GM18873 (cell line): Measurements from ENCODE around the gene MTFMT.
"Not testable (repeated sequence)": the region's sequence is repeated elsewhere in the genome, so short reads cannot be mapped to it uniquely, and the experiment has no call there.

Experiments used
- ATAC-seq: cut with Tn5 transposase; IDR thresholded peaks from one replicate; pipeline ENCODE4 v1.9.1; 2021; ENCODE audit warnings: mild to moderate bottlenecking, moderate library complexity, moderate number of reproducible peaks; ENCODE audit not compliant: unreplicated experiment, low FRiP score

MTFMT gene

DNA sequence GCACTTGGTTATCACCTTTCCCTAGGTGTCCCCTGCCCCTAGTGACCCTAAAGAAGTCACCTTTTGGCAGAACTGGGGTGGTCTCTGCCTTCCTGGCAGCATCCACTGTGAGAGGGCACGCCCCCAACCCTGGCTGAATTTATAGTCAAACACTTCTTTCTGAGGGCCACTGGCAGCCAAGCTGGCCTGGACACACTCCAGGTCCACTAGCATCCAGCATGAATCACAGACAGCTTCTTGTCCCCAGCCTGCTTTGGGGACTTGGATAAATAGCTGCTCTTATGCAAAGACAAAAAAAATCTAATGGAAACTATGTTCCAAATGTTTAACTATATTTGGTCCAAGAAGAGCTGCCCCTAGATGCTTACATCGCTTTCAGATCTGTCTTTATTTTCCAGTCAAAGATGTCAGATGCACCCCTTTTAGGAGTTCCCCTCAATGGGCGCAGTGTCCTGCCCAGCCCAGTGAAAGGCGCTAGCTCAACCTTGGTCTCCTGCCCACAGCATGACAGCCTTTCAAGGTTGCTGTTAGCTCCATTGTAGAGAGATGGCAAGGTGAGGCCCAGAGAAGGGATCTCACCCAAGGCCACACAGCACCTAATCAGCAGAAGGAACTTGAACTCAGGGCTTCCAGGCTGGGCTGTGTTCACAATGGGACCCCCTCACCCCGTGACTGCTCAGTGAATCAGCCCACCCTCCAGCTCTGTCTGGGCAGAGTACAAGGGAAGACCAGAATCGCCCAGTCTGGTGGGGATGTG lies 31.4 kb upstream of the MTFMT start:
- no peak for ATAC-seq

DNA sequence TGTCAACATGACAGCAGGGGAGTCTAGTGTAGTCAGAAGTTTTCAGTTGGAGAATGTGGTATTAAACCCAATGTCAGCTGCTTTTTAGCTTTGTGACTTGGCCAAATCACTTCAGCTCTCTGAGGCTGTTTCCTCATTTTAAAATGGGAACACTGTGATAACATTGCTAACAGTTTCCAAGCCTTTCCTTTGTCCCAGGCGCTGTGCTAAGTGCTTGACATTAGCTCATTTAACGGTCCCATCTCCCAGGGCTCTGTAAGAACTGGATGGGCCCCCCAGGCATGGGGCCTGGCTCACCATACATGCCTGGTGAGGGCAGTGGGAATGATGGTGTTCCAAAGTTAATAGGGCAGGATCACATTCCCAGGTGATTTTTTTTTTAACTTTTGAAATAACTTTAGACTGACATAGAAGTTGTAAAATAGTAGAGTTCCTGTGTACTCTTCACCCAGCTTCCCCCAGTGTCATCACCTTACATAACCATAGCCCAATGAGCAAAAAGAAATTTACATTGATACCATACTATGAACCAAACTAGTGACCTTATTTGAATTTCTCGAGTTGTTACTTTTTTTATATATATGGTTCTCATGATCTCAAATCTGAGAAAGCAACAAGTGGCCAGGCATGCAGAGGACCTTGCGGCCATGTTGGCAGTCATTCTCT lies 30.6 kb upstream of the MTFMT start:
- ATAC-seq, result no peak

DNA sequence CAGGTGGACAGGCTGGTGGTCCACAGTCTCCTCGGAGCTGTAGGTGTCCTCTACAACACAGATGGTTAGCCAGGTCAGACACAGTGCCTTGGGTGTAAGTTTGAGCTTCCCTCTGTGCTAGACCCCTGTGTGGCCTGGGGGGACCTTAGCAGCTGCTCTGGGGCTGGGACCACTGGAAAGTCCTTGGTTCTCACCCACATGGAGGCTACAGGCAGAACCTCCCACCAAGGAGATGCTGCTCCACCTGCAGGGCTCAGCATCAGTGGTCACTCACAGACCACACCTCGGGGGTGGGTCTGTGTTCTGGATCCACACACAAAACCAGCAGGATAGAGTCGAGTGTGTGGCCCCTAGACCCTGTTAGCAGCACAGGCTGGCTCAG lies 29.9 kb upstream of the MTFMT start:
- ATAC-seq, result no peak

DNA sequence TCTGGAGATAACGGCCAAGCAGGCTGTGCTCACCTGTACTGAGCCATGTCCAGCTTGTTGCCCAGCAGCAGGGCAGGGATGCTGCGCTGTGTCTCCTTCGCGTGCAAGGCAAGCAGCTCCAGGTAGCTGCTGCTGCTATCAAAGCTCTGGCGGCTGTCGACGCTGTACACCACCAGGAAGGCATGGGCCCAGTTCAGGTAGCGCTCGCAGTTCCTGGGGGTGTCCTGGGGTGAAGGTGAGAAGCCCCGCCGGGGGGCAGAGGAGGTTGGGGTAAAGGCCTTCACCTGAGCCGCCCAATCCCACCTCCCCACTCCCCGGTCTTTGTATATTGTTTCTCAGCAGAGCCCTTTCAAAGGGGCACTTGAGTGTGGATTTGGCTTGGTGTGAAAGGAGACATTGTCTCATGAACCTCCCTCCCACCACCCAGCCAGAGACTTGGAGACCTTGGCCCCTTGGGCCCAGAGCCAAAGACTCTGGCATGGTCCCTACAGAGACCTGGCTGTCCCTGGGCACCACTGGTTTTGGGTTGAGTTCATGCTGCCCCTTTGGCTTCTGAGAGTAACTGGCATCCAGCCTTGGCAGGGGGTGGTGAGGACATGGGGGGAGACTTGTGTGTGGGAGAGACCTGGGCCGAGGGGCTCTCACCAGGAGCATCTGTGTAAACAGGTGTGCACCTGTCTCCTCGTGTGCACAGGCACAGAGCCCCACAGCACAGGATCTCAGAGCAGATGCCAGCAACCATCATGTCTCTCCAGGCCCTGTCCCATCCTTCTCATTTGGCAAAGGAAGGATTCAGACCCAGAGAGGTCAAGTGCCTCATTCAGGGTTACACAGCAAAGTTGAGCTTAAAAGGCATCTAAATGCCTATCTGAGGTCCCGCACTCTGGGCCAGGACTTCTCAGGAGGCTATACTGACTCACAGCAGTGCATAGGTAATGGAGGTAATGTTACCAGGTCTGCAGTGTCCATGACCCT lies 29.2 kb upstream of the MTFMT start:
- ATAC-seq, result no peak

DNA sequence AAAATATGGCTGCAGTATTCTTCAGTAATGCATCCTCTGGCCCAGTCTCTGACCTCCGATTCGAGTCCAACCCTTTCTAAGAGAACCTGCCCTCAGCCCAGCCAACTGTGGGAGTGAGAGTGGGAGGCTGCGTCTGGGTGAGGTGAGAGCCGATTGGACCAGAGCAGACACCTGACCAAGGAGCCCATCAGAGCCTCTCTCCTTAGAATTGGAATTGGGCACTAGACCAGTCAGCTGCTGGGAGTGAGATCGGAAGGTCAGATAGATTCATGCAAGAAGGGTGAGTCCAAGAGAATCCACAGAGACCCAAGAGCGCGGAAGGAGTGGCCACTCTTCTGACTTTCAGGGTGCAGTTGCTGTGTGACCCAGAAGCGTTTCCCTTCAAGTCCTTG lies 28.1 kb upstream of the MTFMT start:
- no peak for ATAC-seq

DNA sequence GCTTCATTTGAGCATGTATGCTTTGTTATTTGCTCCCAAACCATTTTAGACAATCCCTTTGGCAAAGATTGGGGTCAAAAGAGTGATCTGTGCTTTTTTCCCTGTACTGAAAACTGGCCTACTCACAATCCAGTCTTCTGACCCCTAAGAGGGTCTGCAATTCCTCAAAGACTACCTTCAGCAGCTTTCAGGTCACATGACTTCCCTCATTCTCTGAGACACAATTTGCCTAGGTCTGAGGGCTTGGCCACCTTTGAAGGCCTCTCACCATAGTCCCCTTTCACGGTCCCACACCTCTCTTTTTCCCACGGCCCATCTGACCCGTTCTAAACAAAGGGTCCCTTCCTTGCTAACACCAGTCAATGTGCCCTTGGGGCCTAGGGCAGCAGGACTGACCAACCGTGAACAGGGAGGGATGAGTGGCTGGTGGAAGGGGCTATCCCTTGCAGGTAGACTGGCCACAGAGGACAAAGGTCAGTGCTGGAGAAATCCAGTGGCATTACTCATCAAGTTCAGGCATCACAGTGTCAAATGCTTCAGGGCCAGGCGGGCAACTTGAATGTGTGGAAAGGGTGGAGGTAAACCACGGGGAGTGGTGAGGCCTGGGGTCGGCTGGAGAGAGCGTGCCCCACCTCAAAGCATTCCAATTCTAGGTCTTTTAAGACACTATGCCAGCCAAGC lies 27.6 kb upstream of the MTFMT start:
- ATAC-seq, result no peak

DNA sequence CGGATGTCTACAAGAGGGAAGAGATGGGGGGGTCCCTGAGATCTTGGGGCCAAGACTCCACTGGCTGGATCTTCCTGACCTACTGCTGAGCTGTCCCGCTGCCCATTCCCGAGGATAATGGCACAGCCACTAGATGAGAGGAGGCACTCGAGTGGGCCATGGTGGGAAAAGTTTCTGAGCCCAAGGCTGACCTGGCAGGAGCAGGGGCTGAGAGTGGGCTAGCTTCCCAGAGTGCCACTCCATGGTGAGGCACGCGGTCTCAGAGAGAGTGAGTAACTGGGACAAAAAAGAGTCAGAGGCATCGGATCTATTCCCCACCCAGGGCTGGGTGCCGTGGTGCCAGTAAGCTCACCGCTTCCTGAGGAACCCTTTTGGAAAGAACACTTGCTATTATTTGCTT lies 26.7 kb upstream of the MTFMT start:
- ATAC-seq, result no peak

DNA sequence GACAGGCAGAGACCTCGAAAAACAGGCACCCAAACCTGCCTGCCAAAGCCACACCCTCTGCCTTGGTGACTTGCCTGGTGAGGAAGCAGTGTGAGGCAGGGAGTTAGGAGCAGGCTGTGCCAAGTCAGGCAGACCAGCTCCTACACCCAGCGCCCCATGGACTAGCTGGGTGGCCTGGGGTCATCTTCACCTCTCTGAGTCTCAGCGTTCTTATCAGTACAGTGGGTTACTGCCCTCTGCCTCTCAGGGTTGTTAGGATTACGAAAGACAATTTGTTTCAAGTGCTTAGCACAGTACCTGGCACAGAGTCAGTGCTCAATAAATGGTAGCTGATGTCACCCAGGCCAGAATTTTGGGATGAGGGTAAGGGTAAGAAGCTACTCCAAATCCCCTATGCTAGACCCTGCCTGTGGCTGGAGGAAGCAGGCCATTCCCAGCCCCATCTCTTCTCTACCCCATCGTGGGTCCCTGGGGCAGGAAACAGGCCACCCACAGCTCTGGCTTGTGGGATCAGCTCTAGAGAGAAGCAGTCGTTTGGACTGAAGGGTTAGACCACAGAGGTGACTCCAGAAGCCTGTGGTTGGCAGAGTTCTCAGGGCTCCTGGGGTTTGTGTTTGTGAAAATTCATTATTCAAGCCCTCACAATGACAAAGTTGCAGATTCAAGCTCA lies 25.9 kb upstream of the MTFMT start:
- ATAC-seq, result no peak

DNA sequence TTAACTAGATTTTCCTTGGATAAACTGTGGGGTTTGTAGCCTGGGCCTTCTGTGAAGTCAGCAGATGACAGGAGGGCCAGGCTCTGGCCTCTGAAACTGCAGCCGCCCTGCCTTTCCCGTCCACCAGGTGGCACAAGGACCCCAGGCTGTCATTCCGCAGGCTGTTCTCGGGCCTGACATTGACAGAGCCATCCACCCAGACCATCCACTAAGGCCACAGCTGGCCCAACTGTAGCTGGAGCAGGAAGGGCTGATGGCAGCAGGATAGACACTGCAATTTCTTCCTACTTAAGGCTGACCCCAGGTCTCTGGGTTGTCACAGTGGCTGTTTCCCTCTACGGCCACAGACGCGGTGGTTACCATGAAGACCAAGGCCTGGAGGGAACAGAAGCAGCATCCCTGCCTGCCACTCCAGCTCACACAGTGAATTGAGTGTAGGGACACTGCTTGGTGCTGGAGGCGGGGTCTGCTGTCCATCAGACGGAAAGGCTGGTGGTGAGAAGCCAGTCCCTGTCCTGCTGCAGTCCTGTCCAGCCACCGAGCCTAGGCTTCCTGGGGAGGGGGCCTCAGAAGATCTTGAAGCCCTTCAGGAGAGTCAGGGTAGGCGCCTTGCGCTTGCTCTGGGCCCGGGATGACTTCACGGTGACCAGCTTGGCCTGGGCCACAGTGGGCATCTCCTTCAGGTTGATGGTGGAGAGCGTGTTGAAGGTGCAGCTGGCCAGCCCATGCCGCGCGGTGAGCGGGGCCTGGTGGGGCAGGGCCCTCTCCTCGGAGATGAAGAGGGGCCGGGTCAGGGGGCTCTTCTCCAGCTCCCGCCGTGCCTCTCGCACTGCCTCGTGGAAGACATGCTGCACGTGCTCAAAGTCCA lies 25.1 kb upstream of the MTFMT start:
- no peak for ATAC-seq

DNA sequence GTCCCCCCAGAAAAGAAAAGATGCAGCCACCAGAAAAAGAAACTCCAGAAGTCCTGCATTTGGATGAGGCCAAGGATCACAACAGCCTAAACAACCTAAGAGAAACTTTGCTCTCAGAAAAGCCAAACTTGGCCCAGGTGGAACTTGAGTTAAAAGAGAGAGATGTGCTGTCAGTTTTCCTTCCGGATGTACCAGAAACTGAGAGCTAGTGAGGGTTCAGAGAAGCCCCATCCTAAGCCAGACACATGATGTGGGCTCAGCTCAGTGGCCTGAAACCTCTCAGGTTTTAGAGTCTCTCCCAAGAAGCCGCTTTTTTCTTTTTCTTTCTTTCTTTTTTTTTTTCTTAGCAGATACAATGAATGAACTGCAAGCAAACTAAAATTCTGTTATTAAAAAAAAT lies 23.5 kb upstream of the MTFMT start:
- no peak for ATAC-seq

DNA sequence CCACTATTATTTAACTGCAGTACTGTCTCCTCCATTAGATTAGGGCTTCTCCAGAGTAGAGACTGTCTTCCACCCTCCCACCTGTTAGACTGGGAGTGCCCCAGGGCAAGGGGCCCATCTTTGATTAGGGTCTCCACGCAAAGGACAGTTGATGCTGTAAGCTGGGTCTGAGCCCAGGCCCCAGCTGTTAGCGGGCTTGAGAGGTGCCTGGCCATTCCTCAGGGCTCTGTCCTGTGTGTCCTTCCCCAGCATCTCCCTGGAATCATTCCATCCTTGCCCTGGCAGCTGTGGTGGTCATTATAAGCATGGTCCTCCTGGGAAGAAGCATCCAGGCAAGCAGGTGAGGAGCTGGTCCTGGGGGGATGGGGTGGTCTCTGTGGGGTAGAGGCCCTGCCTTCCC lies 21.8 kb upstream of the MTFMT start:
- ATAC-seq, result no peak

DNA sequence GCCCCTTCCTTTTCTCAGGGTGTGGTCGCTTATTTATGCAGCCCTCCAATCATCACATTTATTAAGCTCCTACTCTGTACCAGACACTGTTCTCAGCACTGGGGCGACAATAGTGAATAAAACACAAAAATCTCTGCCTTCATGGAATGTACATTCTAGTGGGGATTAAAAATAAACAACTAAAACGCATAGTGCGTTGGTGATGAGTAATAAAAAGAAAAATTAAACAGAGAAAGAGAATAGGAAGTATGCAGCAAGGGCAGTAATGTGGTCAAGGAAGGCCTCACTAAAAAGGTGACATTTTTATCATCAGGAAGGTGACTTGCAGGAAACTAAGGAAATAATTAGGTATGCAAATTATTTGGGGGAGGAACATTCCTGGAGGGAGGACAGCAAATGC lies 20.8 kb upstream of the MTFMT start:
- no peak for ATAC-seq

DNA sequence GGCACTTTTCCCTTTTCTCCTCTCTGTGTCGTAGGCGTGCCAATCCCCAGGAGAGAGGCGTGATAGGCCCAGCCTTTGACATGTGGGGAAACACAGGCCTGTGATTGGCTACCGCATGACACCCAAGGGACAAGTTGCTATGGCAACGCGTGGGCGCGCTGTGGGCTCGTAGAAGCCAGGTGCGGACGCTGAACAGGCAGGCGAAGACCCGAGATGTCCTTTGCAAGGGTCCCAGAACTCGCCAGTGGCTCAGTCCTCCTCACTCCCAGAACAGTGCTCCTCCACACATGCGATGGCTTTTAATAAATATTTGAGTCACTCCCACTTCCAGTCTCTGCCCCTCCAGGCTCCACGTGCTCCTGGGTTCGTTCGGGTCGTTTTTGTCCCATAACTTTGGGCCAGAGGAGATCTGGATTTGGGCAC lies 20.0 kb upstream of the MTFMT start:
- ATAC-seq, result peak; percentile 78

DNA sequence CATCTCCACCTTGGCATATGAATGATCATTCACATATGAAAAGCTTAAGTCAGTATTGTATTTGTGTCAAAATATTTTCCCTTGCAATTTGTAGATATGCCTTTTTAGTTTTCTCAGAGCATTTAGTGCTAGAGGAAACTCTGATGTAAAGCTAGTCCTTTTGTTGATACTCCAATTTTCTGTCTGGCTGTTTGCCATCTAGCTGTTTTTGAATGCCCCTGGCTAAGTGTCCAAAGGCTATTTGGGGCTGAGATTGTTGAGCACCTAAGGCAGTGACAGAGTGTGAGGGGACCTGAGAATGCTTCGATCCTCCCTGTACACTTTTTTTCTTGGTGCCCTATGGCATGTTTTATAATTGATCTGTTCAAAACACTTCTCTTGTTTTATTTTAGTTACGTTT lies 18.8 kb upstream of the MTFMT start:
- ATAC-seq, result no peak

DNA sequence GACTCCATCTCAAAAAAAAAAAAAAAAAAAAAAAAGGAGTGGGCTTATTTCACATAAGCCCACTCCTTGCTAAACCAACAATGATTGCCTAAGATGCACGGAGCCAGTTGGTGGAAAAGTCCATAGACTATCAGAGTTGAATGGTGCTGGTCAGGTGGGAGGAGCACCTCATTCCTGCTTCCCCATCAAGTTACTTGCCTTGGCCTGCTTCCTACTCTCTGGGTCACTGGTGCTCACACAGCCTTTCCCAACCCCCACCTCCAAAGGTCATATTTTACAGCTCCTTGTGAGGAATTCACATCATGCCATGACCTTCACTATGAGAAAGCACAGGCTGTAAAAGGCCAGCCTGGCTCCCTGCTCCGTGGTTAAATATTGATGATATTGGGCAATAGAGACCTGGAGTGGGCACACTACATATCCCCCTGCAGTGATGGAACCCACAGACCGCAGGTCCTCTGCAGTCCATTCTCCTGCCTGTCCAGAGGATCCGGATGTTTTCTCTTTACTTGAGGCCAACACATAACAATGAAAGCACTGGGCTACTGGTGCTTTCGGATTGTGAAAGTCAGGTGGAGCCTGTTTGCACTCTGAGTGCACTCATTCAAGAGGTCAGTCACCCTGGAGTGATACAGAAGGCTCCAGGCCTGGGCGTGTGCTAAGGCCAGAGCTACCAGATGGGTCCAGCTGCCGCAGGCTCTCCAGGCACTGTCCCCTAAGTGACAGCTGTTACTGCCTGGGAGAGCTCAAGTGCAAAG lies 15.5 kb upstream of the MTFMT start, which contains the start of gene SLC51B:
TSS of gene SLC51B (plus strand) at position 664 of the 758 bp plus-strand sequence. CDS start 4,618 bp downstream, outside the sequence.
- ATAC-seq, result no peak

DNA sequence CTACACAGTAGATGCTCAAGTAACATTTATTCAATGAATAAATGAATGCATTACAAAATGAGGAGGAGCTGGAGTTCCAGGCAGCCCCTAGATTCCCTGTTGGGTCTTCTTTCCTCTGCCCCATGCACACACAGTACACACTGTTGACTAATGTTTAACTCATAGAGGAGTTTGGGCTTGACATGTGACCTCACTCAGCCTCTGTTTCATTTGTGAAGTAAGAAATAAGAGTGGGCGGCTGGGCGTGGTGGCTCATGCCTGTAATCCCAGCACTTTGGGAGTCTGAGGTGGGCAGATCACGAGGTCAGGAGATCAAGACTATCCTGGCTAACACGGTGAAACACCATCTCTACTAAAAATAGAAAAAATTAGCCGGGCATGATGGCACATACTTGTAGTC lies 14.8 kb upstream of the MTFMT start:
- not testable (repeated sequence) for ATAC-seq

DNA sequence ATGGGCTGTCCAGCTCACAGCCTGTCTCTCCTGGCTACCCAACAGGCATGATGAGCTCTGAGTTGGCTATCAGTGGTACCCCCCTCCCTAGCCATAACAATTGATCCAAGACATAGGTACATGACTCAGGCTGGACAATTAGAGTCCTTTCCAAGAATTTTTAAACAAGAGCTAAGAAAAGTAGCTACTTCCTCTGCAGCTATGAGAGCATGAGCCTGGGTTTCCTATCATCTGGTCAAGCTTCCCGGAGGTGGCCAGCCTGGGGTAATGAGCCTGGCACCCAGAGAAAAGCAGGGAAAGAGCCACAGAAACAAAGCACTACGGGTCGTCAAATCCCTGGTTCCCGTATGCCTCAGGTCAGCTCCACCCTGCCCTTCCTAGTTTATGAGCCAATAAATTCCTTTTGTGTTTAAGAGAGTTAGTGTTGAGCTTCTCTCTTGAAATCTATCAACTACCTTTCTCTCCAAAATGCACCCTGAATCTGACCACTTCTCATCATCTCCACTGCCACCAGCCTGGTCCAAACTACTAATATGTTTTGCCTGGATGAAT lies 13.4 kb upstream of the MTFMT start:
- ATAC-seq, result no peak

DNA sequence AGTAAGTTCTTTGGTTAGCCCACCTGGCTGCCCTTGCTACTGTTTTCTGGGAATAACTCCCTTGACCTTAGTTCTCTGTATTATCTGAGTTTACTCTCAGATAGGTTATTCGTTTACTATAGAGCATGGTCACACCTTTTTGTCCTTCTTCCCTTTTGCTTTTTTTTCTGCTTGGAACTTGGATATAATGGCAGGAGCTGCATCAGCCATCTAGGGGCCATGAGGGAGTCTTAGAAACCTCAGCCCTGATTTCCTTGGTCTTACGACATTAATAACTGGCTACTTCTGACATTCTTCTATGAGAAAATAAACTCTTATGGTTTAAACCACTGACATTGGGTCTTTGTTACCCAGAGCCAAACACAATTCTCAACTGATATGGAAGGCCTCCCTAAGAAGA lies 12.3 kb upstream of the MTFMT start:
- ATAC-seq, result no peak
